K562 (cell line): ENCODE results near the gene CSDE1. TPM values are rescaled to one million over a fixed set of nuclear protein-coding genes. Genes with fewer than 3 reads are reported as not detected.

Experiments
- DMBX1 ChIP-seq: fragments of 250-450 bp; sonication (Bioruptor Pico); IDR thresholded peaks from 2 replicates; pipeline ENCODE4 v1.8.0; 2022; ENCODE audit warnings: inconsistent platforms, mild to moderate bottlenecking, moderate library complexity, borderline replicate concordance
- KAT2B ChIP-seq: IDR thresholded peaks from one replicate; pipeline ENCODE4 v1.6.1; 2012; ENCODE audit warnings: low read depth, mild to moderate bottlenecking, control low read depth, inconsistent platforms, low read length, moderate library complexity
- MTF1 ChIP-seq: fragments of 250-450 bp; sonication (Bioruptor Pico); IDR thresholded peaks from 2 replicates; pipeline ENCODE4 v1.9.0; 2021; ENCODE audit warnings: moderate library complexity, mild to moderate bottlenecking, inconsistent platforms, borderline replicate concordance
- NONO ChIP-seq, 2 experiments: fragments of 200-400 bp in 1 of 2; fragments of 450-650 bp in 1 of 2; formaldehyde crosslinking in 1 of 2; IDR thresholded peaks; 2 replicates each; pipeline ENCODE4 v1.6.1; 2017; ENCODE audit warnings: low read depth in 2 of 2, mild to moderate bottlenecking in 2 of 2, moderate library complexity in 2 of 2, low read length in 1 of 2
- SAFB ChIP-seq: fragments of 200-400 bp; formaldehyde crosslinking; IDR thresholded peaks from 2 replicates; pipeline ENCODE4 v1.6.1; 2017; ENCODE audit warnings: low read depth, low read length, borderline replicate concordance
- SFPQ ChIP-seq: fragments of 200-400 bp; formaldehyde crosslinking; IDR thresholded peaks from 2 replicates; pipeline ENCODE4 v1.6.1; 2017; ENCODE audit warnings: mild to moderate bottlenecking, low read depth, low read length, moderate library complexity
- SMARCA5 ChIP-seq: fragments of 450-650 bp; IDR thresholded peaks from 2 replicates; pipeline ENCODE4 v1.6.1; 2016
- ZNF253 ChIP-seq: fragments of 250-450 bp; sonication (Bioruptor Pico); conservative IDR thresholded peaks from 2 replicates; pipeline ENCODE4 v1.6.1; 2021; ENCODE audit warnings: mild to moderate bottlenecking
- ZNF384 ChIP-seq: IDR thresholded peaks from 2 replicates; pipeline ENCODE4 v1.6.1; 2012; ENCODE audit warnings: low read depth, low read length, improper control_type of control experiment
- ZNF444 ChIP-seq: fragments of 250-450 bp; sonication (Bioruptor Pico); IDR thresholded peaks from 2 replicates; pipeline ENCODE4 v1.4.0; 2020; ENCODE audit warnings: mild to moderate bottlenecking, moderate library complexity
- ZNF561 ChIP-seq: fragments of 450-650 bp; formaldehyde crosslinking; conservative IDR thresholded peaks from 2 replicates; pipeline ENCODE4 v1.4.0; 2020; ENCODE audit warnings: mild to moderate bottlenecking, moderate library complexity
- ZNF644 ChIP-seq: fragments of 200-800 bp; sonication (Bioruptor generic); IDR thresholded peaks from 2 replicates; pipeline ENCODE4 v1.6.1; 2016; ENCODE audit warnings: low read depth, missing genetic modification characterization, missing compliant biosample characterization
- polyA plus RNA-seq, 8 experiments: library from polyadenylated mRNA; depleted of rRNA in 4 of 8; stranded (reverse) in 5 of 8; unstranded in 3 of 8; fragments of >200 nt; fragmentation: Nextera tagmentation in 2 of 8; fragmentation: Illumina TruSeq in 1 of 8; extraction: Ambion mirVana in 2 of 8; extraction: Trizol in 1 of 8; gene quantifications; 2 replicates each; pipeline versions ENCODE4 v1.2.1 to v1.2.3, GENCODE V29; 2011 to 2014; ENCODE audit warnings: inconsistent platforms in 1 of 8, missing spikeins in 1 of 8
- total RNA-seq, 7 experiments: library from RNA; depleted of rRNA in 6 of 7; stranded (reverse); fragments of >200 nt in 6 of 7; fragmentation: Illumina TruSeq in 2 of 7; extraction: Trizol in 2 of 7; gene quantifications; 2 replicates each; pipeline versions ENCODE4 v1.2.1 to v1.2.3, GENCODE V29; 2011 to 2021; ENCODE audit warnings: low replicate concordance in 1 of 7
- TF ChIP-seq, protein P1 (sequence below): fragments of 250-450 bp; sonication (Bioruptor Pico); IDR thresholded peaks from 2 replicates; pipeline ENCODE4 v1.4.0; 2020; ENCODE audit warnings: mild to moderate bottlenecking, moderate library complexity, borderline replicate concordance
- TF ChIP-seq, protein P2 (sequence below): fragments of 250-450 bp; sonication (Bioruptor Pico); IDR thresholded peaks from 2 replicates; pipeline ENCODE4 v1.4.0; 2020

CSDE1 gene
- total and polyA plus RNA-seq, 9 of the 15 experiments (the other 6 are each of a cell fraction or from before 2014, with no cell fraction given) = 174 to 538 (median 403) TPM

DNA sequence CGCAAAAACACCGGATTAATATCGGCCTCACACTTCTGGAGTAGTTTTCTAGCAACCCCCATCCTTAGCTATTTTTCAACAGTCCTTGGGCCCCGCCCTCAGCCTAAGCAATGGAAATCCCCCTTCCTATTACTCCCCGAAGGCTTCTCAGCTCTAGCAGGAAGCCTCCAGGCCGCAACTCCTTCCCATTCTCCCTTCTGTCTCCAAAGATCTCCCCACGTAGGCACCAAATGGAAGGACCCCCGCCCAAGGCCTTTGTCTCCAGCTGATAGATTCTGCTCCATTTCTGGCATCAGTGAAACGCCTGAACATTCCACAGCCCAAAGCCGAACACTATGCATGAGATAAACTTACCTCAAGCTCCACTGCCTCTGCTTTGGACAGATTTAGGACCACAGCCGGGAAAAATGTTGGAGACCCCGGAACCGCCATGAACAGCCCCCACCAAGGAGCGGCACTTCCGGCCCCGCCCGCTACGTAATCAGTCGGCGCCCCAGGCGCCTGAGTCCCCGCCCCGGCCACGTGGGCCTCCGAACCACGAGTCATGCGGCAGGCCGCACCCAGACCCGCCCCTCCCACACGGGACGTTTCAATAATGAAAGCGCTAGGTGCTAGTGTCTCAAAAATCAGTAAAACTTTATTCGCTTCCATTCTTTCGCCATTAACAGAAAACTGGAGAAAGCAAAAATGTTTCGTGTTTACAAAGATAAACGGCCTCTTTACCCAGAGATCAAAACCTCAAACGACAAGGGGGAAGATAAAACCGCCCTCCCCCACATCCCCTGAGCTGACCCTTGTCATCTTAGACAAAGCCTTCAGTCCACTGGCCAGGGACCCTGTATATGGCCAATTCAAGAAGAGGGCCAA lies 41.2 kb downstream of the CSDE1 start, which contains the start of gene NRAS (continued):
- TF ChIP-seq, protein P1, sequence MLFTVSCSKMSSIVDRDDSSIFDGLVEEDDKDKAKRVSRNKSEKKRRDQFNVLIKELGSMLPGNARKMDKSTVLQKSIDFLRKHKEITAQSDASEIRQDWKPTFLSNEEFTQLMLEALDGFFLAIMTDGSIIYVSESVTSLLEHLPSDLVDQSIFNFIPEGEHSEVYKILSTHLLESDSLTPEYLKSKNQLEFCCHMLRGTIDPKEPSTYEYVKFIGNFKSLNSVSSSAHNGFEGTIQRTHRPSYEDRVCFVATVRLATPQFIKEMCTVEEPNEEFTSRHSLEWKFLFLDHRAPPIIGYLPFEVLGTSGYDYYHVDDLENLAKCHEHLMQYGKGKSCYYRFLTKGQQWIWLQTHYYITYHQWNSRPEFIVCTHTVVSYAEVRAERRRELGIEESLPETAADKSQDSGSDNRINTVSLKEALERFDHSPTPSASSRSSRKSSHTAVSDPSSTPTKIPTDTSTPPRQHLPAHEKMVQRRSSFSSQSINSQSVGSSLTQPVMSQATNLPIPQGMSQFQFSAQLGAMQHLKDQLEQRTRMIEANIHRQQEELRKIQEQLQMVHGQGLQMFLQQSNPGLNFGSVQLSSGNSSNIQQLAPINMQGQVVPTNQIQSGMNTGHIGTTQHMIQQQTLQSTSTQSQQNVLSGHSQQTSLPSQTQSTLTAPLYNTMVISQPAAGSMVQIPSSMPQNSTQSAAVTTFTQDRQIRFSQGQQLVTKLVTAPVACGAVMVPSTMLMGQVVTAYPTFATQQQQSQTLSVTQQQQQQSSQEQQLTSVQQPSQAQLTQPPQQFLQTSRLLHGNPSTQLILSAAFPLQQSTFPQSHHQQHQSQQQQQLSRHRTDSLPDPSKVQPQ = no peak
- TF ChIP-seq SMARCA5 = no peak
- TF ChIP-seq ZNF444 (CRISPR knock-in tag) = no peak
- TF ChIP-seq SAFB = no peak
- no peak for TF ChIP-seq ZNF561 (CRISPR knock-in tag)
- TF ChIP-seq ZNF384 = peak; percentile 24; the same call in 1 of the 2 replicates
- TF ChIP-seq KAT2B = peak; percentile 26
- no peak for TF ChIP-seq MTF1
- peak in 1 of 2 experiments; percentile 65; a peak in 1 of 4 replicates for TF ChIP-seq NONO (IDR thresholded peaks at IDR 0.05; ENCODE audit: low read depth in 2 of 2, low read length in 1 of 2)
- 0 out of 2 replicates have a peak, but pooled peaks have one; percentile 17 for TF ChIP-seq ZNF644 (tag)
- no peak for TF ChIP-seq SFPQ
- TF ChIP-seq, protein P2, sequence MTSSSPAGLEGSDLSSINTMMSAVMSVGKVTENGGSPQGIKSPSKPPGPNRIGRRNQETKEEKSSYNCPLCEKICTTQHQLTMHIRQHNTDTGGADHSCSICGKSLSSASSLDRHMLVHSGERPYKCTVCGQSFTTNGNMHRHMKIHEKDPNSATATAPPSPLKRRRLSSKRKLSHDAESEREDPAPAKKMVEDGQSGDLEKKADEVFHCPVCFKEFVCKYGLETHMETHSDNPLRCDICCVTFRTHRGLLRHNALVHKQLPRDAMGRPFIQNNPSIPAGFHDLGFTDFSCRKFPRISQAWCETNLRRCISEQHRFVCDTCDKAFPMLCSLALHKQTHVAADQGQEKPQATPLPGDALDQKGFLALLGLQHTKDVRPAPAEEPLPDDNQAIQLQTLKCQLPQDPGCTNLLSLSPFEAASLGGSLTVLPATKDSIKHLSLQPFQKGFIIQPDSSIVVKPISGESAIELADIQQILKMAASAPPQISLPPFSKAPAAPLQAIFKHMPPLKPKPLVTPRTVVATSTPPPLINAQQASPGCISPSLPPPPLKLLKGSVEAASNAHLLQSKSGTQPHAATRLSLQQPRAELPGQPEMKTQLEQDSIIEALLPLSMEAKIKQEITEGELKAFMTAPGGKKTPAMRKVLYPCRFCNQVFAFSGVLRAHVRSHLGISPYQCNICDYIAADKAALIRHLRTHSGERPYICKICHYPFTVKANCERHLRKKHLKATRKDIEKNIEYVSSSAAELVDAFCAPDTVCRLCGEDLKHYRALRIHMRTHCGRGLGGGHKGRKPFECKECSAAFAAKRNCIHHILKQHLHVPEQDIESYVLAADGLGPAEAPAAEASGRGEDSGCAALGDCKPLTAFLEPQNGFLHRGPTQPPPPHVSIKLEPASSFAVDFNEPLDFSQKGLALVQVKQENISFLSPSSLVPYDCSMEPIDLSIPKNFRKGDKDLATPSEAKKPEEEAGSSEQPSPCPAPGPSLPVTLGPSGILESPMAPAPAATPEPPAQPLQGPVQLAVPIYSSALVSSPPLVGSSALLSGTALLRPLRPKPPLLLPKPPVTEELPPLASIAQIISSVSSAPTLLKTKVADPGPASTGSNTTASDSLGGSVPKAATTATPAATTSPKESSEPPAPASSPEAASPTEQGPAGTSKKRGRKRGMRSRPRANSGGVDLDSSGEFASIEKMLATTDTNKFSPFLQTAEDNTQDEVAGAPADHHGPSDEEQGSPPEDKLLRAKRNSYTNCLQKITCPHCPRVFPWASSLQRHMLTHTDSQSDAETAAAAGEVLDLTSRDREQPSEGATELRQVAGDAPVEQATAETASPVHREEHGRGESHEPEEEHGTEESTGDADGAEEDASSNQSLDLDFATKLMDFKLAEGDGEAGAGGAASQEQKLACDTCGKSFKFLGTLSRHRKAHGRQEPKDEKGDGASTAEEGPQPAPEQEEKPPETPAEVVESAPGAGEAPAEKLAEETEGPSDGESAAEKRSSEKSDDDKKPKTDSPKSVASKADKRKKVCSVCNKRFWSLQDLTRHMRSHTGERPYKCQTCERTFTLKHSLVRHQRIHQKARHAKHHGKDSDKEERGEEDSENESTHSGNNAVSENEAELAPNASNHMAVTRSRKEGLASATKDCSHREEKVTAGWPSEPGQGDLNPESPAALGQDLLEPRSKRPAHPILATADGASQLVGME (CRISPR knock-in tag) = no peak
- peak; percentile 22; the same call in 1 of the 2 replicates for TF ChIP-seq ZNF253 (CRISPR knock-in tag)
- TF ChIP-seq DMBX1 (CRISPR knock-in tag) = no peak
